NCI-H748 (cell line): ENCODE data around the gene PNP.

Source experiments
- DNase-seq: peaks from one replicate; lab custom pipeline; 2025; ENCODE audit not compliant: unreplicated experiment; lab: John Stamatoyannopoulos, UW

The PNP gene

GRCh38 chr14:20454516-20455354 is 14.5 kb upstream of the PNP start, which contains the start of the genes APEX1 and OSGEP:
Gene APEX1, plus strand, starts transcription at chr14:20455226. Its CDS starts 420 bp downstream, at chr14:20455646.
Gene OSGEP, minus strand, starts transcription at chr14:20454812. Its CDS starts 129 bp downstream, at chr14:20454683.
- peak; percentile 99 for DNase-seq

GRCh38 chr14:20455355-20456300 is 13.6 kb upstream of the PNP start:
- peak; percentile 88 for DNase-seq

- no peak for DNase-seq
These were observed 12.2 kb upstream of the PNP start for GRCh38 chr14:20456971-20457370.

GRCh38 chr14:20458031-20458789 is 11.0 kb upstream of the PNP start:
- DNase-seq, result no peak

GRCh38 chr14:20460458-20461224 is 8.6 kb upstream of the PNP start:
- peak; percentile 81 for DNase-seq

GRCh38 chr14:20461225-20462141 is 7.7 kb upstream of the PNP start, which contains the start of gene PIP4P1:
Gene PIP4P1, minus strand, starts transcription at chr14:20461434. Its CDS starts 109 bp downstream, at chr14:20461325.
- peak; percentile 100 for DNase-seq

GRCh38 chr14:20468764-20469241 is 403 bp upstream of the PNP start:
- no peak for DNase-seq

GRCh38 chr14:20469890-20470602 is 840 bp downstream of the PNP start:
- peak; percentile 60 for DNase-seq

GRCh38 chr14:20470603-20470901 is 1.3 kb downstream of the PNP start:
- DNase-seq, result no peak

- no peak for DNase-seq
These were observed 3.4 kb downstream of the PNP start for GRCh38 chr14:20472536-20473169.

- DNase-seq, result no peak
These were observed 7.6 kb downstream of the PNP start for GRCh38 chr14:20476776-20477175.

GRCh38 chr14:20477211-20477876 is 8.1 kb downstream of the PNP start:
- DNase-seq, result no peak

GRCh38 chr14:20478894-20479293 is 9.7 kb downstream of the PNP start:
- DNase-seq, result no peak

- DNase-seq, result no peak
These were observed 13.2 kb downstream of the PNP start for GRCh38 chr14:20482382-20482781.

- peak; percentile 19 for DNase-seq
These were observed 16.7 kb downstream of the PNP start for GRCh38 chr14:20485900-20486299.

GRCh38 chr14:20486684-20487395 is 17.6 kb downstream of the PNP start:
- DNase-seq, result no peak

GRCh38 chr14:20487396-20487725 is 18.2 kb downstream of the PNP start:
- DNase-seq, result no peak
